IPS-NIHi7 (cell line): Measurements from ENCODE around the gene WNK3.
"Not testable (repeated sequence)": the region's sequence is repeated elsewhere in the genome, so short reads cannot be mapped to it uniquely, and the experiment has no call there.

Source experiments
- DNase-seq: peaks from one replicate; pipeline ENCODE4 v3.0.0; 2012; ENCODE audit warnings: mixed read lengths; ENCODE audit errors: extremely low spot score

The WNK3 gene

DNA sequence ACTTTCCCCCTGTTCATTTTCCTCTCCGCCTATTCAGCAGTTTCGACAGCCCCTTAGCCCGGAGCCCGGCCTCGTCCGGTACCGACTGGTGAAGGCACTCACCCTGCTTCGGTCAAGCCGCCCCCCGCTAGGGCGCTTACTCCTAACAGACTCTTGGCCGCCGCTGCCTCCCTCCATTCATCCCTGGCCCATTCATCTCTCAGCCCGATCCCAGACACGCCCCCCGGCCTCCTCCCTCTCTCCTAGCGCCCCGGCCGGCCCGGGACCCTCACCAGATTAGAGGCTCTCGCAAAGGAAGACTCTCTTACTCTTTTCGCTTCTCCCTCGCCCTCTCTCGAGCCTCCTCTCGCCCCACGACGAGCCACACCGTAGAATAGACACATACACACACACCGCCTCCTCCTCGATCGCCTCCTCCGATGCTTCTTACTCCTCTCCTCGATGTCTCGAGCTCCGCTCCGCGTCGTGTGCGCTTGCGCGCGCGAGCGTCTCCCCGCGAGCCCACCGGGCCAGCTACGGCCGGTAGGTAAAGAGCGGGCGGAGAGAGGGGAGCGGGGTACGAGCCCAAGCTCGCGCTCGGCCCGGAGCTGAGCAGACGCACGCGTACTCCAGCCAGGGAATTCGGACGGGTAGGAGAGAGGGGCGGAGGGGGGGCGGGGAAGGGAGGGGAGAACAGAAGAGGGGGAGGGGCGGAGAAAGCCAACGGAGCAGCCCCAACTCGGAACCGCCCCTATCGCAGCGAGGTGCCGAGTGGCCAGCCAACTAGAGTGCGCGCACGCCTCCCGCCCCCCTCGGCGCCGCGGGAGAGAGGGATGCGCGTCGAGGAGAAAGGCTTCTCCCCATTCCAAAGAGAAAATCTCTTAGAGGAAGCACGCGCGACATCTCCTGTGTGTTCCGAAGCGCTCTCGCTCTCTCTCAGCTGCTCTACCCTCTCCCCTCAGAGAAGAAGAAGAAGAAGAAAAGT, at the start of gene WNK3:
Gene WNK3, minus strand, starts transcription at position 633 of the 964 bp plus-strand sequence.
- peak; percentile 74 for DNase-seq

- no peak for DNase-seq
Observed at GRCh38 chrX:54407266-54407665, 49.4 kb upstream of the WNK3 start.

GRCh38 chrX:54397113-54397512, 39.3 kb upstream of the WNK3 start:
- DNase-seq = no peak

DNA sequence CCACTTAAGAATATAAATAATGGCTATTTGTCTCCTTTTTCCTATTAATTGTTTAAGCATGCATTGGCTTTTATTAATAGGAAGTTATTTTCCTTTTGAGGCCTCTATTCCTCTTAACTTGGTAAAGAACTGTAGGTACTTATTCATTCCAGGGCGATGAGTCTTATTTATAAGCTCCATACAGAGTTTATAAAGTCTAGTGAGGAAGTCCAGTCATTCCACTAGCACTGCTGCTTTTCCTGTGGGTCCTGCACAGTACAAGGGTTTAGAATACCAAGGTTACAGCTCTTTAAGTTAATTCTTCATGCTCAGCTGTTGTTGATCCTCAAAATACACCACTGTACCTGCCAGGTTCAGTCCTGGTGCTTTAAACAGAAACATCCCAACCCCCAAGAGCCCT, 28.5 kb upstream of the WNK3 start:
- DNase-seq = no peak

DNA sequence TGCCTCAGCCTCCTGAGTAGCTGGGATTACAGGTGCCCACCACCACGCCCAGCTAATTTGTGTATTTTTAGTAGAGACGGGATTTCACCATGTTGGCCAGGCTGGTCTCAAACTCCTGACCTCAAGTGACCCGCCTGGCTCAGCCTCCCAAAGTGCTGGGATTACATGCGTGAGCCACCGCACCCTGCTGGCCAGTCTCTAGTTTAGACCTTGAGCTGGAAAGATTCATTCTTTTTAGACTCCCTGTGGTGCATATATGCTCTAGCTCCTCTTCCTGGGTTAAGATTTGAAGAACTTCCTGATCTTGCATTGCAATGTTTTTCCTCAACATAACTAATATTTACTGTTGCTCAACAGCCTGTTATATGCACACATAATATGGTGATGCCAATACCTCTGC, 26.8 kb upstream of the WNK3 start:
- DNase-seq = not testable (repeated sequence)

DNA sequence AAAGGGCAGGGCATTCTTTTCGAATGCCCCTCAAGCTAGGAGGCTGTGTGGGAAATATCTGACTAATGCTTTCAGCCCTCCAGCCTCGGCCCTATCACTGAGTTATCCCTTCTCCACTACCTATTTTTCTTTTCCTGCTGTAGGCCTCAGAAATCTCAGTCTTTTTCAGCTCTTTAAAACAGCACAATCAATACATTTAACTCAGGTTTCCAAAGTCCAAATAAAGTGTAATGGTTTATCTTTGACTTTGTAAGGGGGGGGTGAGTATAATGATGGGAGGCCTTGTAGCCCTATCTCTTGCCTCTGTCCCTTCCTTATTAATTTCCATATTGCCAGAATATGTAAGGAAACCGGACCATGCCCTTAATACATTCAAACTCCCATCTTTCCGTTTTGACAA, 1.6 kb upstream of the WNK3 start:
- DNase-seq = no peak

DNA sequence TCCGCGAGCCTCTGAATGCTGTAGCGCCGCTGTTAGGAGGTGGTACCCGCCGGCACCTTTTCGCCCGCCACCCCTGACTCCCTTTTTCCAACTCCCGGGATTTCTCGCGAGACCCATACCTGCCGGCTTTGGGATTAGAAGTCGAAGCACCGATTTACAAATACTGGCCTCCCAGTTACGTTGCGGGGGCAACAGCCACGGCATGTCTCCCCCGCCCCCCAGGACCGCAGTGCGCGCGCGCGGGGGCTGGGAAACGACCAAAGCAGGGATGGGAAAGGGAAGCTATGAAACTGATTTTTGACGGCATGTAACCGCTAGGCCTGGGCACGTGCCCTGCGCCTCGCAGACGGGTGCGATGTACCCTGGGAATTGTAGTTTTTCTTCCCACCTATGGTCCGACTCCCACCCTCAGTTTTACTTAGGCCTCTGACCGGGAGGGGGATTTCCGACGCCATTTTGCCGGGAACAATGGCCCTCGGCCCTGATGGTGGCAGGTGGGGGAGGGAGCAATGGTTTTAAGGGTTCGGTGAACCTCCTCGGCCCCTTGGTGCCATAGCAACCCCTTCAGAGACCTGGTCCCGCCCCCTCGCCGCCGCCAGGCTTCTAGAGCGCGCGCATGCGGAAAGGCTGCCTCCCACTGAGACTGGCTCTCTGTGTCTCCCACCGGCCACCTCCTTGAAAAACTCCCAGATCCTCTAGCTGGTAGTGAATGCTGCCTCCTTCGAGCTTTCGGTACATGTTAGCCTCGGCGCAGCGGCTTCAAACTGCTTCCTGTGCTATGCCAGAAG, 772 bp upstream of the WNK3 start:
- DNase-seq = peak; percentile 48

- DNase-seq = no peak
Observed at GRCh38 chrX:54352677-54353076, 5.2 kb downstream of the WNK3 start.

GRCh38 chrX:54337383-54337782, 20.5 kb downstream of the WNK3 start:
- not testable (repeated sequence) for DNase-seq

DNA sequence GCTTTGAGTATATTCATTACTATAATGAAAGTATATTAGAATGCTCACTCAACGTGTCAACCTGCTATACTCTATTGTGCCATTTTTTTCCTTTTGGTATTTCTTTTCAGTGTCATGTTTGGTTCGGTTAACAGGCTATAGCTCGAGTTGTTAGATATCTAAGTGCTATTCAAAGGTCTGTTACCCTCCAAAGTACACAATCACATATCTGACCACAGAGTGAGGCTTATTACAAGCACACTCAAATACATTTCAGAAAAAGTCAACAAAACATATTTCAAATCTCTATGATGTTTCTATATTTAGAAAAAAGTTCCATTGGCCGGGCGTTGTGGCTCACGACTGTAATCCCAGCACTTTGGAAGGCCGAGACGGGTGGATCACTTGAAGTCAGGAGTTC, 32.8 kb downstream of the WNK3 start:
- no peak for DNase-seq

- DNase-seq = no peak
Observed at GRCh38 chrX:54320067-54320466, 37.8 kb downstream of the WNK3 start.

GRCh38 chrX:54306379-54306778, 51.5 kb downstream of the WNK3 start:
- DNase-seq = no peak

GRCh38 chrX:54301516-54301915, 56.3 kb downstream of the WNK3 start:
- no peak for DNase-seq

DNA sequence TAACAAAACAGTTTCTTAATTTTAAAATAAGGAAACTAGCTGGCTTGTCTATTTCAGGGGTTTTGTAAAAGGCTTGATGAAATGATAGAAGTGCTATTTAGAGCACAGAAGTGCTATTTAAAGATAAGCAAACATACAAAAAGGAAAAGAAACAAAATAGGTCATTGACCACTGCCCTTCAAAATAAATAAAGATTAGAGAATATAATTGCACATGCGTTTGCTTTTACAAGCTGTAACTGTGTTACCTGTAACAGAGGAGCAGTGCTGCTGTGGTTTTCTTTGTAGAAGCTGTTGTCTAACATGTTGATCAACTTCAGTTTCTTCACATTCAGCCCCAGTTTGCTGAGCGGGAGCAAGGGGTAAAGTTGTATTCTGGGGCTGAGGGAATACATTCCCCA, 63.5 kb downstream of the WNK3 start:
- DNase-seq = no peak

DNA sequence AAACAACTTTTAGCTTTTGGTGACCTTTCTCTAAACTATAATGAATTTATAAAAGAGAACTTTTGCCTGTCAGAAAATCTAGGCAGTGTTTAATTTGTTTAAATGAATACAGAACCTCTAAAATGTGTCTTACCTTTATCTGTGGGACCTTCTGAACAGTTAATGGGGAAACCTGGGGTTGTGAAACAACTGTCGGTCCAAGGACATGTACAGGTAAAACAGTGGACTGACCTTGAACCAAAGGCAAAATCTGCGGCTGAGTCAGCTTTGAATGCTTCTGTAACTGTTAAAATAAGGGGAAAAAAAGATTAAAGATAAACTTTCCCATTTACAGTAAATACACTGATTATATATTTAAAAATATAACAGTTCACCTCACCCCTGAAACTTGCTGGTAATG, 65.1 kb downstream of the WNK3 start:
- no peak for DNase-seq

DNA sequence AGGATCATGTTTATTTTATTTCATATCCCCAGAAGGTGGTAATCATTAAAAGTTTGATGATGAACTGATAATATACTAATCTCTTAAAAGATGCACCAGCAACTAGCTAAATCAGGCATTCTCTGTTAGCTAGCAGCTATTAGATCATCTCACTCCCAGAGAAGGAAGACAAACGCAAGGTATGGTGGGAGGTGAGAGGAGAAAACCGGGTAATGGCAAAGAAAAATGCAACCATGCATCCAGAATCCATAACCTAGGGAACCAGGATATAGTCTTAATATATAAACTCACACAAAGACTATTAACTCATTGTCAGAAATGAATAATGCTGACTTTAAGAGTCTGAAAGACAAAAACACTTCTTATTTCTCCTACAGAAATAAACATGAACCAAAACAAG, 66.1 kb downstream of the WNK3 start:
- DNase-seq = no peak

GRCh38 chrX:54288968-54289367, 68.9 kb downstream of the WNK3 start:
- DNase-seq = no peak

- no peak for DNase-seq
Observed at GRCh38 chrX:54288277-54288676, 69.6 kb downstream of the WNK3 start.

- DNase-seq = no peak
Observed at GRCh38 chrX:54281676-54282075, 76.2 kb downstream of the WNK3 start.

GRCh38 chrX:54280466-54280865, 77.4 kb downstream of the WNK3 start:
- no peak for DNase-seq

DNA sequence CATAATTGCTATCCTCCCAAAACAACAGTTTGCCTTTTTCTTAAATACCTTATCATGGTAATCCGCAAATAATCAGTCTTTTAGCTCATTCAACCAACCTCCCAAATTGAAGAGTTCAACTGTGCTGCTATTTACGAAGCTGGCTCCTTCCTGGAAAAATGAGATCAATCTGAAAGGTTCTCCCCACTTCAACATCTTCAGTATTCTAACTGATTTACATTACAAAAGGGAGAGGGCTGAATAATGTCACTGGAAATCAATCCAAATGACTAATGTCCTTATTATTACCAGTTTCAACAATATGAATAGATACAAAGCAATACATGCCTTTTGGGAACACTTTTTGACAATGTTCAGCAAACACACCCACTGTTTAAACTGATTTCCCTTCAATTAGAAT, 86.2 kb downstream of the WNK3 start:
- no peak for DNase-seq

- DNase-seq = no peak
Observed at GRCh38 chrX:54248309-54248708, 109.5 kb downstream of the WNK3 start.

- DNase-seq = no peak
Observed at GRCh38 chrX:54246866-54247265, 111.0 kb downstream of the WNK3 start.
